Measurements from ENCODE around the gene KCNQ2.

The KCNQ2 gene

DNA sequence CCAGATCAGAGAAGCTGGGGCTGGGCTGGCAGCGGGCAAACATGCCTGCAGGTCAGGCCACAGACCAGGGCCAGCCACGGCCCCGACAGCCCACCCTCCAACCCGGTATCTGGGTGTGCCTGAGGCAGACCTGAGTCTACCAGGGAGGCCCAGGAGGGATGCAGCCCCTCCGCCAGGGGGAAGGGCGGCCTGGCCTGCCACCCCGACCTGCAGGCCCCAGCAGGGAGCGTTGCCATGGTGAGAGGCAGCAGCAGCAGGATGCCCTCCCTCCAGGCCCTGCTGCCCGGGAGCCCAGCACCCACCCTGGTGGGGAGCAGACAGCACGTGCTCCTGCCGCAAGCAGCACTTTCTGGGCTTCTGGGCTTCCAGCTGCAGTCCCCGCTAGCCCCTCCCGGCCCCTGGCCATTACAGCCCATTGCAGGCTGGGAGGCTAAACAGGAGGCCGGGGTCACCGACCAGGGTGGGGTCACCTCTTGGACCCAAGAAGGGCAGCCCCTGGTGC is 30.3 kb upstream of the KCNQ2 start:
- Histone ChIP-seq H3K27ac (no peak overlapping the region), H3K4me3 (no peak overlapping the region)

DNA sequence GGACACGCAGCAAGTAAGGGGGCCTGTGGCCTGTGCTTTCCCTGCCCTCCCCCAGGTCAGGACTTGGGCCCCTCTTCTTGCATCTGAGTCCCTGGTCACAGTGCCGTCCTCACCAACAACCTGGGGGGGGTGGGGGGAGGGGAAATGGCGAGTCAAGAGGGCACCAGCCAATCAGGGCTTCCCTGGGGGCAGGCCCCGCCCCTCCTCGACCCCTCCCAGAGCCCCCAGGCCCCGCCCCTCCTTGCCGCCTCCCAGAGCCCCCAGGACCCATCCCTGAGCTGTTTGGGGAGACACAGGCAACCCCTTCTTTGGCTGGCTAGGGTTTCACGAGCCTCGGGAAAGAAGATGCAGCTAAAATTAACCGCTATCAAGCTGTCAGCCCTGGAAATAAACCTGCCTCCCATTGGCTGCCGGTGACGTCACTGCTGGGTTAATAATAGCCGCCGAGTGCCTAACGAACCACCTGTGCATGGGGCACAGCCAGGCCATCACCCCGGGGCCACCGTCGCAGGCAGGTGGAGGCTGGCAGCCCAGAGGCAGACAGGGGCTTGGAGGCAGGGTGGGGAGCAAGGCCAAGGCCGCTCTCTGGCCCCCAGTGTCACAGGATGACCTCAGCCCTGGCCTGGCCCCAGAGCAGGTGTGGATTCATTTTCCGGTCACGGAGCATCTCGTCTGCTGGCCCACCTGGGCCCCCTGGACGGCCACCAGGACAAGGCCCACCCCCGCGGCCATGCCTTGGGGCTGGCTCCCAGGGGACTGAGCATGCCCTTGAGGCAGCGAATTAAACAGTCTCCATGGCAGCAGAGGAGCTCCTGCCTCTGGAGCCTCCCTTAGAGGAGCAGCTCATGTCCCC is 29.6 kb upstream of the KCNQ2 start:
- Histone ChIP-seq H3K27ac (no peak overlapping the region), H3K4me3 (no peak overlapping the region)

DNA sequence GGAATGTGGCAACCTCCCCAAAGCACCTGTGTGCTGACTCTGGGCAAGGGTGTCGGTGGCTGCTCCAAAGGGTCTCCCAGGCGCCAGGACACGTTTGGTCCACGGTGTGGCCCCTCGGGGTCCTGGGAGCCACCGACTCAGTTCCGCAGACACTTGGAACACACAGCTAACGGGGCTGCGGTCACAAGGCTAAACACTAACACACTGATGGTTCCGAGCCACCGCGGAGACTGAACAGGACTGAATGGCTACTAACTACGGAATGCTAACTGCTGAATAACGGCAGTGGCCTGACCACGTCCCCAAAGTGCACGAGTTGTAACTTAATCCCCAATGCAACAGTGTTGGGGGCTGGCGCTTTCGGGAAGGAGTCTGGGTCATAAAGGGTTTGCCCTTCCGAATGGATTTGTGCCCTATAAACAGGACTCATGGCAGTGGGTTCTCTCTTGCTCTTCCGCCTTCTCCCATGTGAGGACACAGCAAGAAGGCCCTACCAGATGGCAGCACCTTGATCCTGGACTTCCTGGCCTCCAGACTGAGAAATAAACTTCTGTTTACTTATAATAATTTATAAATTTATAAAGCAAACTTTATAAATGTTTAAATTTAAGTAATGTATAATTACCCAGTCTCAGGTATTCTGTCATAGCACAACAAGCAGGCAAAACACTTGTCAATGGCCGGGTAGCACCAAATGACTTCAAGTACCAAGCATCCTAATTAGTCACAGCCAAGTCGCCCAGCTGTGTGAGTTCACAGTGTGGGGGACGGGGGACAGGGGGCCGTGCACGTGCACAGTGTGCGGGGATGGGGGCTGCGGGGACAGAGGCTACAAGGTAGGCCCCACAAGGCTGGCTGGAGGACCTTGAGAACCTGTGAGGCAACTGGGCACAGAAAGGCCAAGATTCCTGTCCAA is 28.7 kb upstream of the KCNQ2 start:
- no peak overlapping the region for H3K27ac ChIP-seq
- H3K4me3 ChIP-seq = no peak overlapping the region

DNA sequence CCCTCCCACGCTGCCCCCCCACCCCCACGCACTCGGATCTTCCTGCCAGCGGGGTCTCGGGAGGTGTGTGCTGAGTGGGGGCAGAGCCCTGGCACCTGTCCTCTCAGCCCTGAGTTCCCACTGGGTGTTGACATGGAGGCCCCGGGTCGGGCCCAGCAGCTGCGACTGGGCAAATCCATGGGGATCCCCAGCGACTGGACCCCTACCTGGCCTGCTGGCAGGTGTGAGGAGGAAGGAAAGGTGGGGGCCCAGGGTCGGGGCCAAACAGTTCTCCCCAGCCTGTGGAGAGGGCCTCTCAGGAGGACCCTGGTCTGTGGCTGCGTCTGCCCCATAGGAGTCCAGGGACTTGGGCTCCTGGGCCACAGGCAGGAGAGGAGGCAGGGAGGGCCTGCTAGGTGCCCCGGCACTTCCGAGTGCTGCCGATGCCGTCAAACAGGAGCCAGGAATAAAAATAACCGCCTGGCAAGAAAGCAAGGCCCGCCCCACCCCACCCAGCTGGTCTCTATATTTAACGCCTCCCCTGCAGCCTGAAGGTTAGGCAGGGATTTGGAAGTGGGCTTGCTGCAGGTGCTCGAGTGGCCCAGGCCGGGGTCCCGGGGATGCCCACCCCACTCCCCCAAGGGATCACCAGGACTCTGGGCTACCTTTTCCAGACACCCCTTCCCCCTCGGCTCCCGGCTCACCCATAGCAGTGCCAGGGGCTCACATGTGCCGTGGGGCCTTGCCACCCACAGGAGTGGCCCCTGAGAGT is 27.9 kb upstream of the KCNQ2 start:
- no peak overlapping the region for H3K4me3 ChIP-seq
- H3K27ac ChIP-seq = no peak overlapping the region

DNA sequence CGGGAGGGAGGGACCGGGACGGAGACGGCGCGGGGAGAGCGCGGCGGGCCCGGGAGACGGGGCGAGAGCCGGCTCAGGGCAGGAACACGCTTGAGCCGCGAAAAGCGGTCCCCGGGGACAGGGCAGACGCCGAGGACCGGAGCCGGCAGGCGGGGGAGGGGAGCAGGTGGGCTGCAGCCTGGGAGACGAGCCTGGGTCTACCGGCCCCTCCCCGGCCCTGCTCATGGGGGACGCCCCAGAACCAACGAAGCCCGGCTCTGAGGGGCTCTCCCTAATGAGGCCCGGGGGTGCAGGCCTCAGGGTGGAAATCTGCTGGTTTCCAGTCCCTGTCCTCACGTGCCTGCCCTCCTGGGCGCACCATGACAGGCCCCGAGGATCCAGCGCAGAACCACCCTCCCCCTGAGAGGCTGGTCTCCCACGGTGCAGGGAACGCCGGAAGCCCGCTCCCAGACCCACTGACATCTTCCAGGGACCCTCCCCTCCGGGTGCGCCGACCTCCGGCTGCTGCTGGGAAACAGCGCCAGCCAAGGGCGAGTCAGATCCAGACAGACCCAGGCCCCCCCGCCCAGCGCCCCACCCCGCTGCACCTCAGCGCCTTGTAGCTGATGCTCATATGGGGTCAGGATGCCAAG is 27.0 kb upstream of the KCNQ2 start:
- H3K27ac ChIP-seq = no peak overlapping the region
- H3K4me3 ChIP-seq = peak overlapping the region in 6 of 7 experiments; percentile 14 to 38 (median 22)

DNA sequence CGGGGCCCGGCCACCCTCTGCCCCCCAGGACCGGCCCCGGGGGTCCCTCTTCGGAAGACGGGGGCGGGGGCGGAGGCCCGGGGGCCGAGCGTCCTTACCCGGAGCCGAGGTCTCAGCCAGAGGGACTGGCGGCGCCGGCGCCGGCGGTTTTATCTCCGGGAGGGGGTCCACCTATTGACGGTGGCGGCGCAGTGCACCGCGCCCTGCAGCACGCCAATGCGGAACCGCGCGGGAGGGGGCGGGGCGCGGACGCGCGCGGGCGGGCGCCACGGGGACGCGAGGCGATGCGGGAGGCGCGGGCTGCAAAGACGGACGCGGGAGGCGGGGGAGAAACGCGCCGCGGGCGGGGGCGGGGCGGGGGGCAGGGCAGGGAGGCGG is 26.5 kb upstream of the KCNQ2 start, which contains the start of gene EEF1A2:
Gene EEF1A2, minus strand, starts transcription at position 124 of the 378 bp plus-strand sequence. CDS start 1,320 bp downstream, outside the sequence.
- Histone ChIP-seq H3K4me3 (peak within 1 kb of the TSS in 6 of 7 experiments; percentile 14 to 38 (median 22)), H3K27ac (no peak within 1 kb of the TSS)

DNA sequence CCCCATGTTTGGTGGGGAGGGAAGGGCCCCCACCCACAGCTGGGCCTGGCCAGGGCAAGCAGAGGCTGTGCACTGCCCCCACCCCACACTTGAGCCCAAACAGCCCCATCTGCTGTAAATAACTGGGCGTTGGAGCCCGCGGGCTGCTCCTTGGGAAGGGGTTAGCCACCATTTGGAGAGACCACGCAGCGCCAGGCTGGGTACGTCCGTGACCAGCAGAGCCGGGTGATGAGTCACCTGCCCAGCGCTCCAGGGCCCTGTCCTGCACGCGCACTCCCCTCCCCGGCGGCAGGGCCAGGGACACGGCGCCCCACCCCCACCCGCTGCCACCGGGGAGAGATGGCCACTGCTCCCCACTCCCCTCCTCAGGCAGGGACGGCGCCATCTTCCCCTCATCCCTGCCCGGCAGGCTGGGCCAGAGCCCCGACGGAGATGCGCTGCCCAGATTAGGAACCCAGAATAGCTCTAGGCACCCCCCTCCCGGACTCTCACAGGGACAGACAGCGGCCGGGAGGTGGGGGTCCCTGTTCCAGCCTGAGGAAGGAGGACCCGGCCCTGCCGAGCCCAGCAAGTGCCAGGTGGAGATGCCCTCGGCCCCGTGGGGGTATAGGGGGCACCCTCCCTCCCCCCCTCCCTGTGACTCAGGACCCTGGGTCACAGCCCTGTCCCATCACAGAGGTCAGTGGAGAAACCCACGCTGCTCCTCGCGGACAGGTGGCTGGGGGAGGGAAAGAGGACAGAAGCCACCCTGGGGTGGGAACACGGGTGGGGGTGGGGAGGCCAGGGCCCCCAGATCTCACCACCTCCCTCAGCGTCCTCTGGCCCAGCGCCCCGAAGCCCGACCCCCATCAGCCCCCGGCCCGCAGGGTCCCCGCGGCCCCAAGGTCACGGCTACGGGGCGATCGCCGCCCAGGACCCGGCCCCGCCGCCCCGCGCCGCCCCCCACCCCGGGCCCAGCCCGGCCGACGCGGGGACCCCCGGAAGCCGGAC is 25.8 kb upstream of the KCNQ2 start:
- peak overlapping the region in 3 of 7 experiments; percentile 20 to 38 (median 33) for H3K4me3 ChIP-seq
- H3K27ac ChIP-seq = no peak overlapping the region

DNA sequence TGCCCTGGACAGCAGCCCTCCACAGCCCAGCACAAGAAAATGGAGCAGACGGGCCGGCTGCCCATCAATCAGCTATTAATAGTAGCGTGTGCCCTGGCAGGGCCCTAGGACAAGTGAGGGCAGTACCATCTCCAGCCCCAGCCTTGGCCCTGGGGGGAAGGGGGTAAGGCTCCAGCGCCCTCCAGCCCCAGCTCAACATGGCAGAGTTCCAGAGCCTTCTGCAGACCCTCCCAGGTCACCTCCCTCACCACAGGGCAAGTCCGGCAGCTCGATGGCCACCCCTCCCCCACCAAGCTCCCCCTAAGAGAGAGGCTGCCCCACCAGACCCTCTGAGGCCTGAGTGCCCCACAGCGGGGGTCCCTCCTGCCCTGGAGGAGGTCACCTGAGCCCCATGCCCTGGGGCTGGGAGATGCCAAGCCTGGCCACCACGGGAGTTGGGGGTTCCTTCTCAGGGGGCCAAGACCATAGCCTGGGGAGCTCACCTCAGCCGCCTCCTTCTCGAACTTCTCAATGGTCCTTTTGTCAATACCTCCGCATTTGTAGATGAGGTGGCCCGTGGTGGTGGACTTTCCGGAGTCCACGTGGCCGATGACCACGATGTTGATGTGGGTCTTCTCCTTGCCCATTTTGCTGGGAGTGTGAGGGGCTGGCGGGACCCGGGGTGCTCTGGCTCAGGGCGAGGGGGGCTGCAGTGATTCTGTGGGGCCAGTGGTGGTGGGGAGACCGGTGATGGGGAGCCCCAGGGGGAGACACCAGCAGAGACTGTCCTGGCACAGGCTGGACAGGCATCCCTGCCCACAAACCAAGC is 24.9 kb upstream of the KCNQ2 start:
- no peak overlapping the region for H3K27ac ChIP-seq
- no peak overlapping the region for H3K4me3 ChIP-seq

DNA sequence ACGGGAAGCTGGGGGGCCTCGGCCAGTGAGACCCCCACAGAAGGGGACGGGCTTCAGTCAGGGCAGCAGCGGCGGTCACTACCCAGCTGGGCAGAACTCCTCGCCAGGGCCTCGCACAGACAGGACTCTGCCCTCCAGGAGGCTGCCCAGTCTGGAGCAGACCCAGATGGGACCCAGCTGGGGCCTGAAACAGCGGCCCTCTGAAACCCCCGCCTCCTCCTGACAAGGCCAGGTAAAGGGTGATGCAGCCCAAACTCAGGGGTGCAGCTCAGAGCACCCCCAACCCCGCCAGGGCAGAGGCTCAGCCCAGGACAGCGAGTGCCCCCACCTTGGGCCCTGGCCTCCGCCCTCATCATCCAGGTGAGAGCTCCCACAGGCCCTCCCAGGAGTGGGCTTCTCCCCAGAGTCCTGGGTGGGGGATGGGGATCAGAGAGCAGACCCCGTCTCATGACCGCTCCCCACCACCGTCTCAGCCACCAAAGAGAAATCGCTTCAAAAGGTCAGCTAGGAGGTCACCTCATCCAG is 24.2 kb upstream of the KCNQ2 start:
- H3K27ac ChIP-seq = no peak overlapping the region
- peak overlapping the region in 3 of 7 experiments; percentile 1 to 25 (median 3) for H3K4me3 ChIP-seq

DNA sequence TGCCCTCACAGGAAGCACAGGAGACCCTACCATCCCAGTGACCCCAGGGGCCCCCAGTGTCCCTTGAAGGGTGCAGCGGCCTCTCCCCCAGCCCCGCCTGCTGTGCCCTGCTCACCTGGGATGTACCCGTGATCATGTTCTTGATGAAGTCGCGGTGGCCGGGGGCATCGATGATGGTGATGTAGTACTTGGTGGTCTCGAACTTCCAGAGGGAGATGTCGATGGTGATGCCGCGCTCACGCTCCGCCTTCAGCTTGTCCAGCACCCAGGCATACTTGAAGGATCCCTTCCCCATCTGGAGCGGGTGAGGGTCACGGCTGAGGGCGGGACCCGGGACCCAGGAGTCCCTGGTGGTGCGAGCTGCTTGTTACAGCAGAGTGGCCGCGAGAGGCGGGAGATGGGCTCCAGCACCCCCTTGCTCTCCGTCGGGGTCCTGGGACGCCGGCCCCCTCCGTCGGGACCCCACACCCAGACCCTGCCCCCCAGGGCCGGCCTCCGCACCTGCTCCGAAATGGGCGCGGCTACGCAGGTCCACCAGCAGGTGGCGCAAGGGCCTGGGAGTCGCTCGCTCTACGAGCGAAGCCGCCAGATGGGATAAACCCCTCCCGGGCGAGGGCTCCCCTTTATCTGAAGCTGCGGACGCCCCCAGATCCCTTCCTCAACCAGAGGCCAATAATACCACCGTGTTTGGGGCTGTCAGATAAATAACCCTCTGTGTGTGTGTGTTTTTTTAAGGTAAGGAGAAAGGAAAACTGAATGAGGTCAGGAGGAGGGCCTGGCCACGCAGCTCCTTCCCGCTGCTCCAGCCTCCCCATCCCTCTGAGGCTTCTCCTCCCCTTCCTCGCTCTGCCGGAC is 23.5 kb upstream of the KCNQ2 start:
- Histone ChIP-seq H3K27ac (no peak overlapping the region), H3K4me3 (peak overlapping the region in 3 of 7 experiments; percentile 1 to 25 (median 3))

DNA sequence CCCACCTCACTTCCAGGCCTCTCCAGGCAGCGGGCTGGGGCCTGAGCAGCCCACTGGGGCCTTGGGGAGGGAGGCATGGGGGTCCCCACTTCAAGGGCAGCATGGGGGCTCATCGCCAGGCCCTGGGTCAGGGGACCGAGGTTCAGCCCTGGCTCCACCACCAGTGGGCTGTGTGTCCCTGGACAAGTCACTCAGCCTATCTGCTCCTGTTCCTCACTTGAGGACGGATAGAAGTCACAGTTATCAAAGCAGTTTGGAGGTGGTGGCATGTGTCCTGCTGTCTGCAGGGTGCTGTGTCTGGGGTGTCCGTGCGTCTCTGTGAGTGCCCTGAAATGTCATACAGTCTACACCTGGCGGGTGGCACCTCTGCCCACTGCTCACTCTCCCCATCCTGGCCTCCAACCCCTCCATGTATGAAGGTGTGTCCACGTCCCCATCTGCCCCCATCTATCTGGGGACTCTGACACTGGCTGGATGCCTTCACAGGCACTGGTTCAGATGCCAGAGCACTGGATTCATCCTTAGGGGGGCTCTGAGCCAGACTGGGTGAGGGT is 22.8 kb upstream of the KCNQ2 start:
- H3K27ac ChIP-seq = no peak overlapping the region
- no peak overlapping the region for H3K4me3 ChIP-seq

DNA sequence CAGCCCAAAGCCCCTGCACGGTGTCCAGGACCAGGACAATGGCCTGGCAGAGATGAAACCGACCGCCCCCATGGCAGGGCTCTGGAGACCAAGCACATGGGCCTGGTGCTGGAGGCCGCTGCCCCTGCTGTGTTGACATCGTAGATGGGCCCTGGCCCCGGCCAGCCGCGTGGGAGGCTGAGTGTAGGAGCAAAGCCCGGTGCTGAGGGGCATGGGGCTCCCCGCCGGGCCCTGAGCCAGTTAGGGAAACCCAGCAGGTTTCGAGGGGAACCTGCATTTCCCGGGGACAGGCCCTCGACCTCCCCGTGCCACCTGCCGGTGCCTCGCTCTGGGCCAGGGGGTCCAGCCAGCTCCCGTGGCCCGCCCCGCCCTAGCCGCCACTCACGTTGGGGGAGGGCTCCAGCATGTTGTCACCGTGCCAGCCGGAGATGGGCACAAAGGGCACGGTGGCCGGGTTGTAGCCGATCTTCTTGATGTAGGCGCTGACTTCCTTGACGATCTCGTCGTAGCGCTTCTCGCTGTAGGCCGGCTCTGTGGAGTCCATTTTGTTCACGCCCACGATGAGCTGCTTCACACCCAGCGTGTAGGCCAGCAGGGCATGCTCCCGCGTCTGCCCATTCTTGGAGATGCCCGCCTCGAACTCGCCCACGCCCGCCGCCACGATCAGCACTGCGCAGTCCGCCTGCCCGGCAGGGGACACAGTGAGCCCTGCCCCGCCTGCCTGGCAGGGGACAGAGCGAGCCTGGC is 22.1 kb upstream of the KCNQ2 start:
- Histone ChIP-seq H3K27ac (no peak overlapping the region), H3K4me3 (no peak overlapping the region)

DNA sequence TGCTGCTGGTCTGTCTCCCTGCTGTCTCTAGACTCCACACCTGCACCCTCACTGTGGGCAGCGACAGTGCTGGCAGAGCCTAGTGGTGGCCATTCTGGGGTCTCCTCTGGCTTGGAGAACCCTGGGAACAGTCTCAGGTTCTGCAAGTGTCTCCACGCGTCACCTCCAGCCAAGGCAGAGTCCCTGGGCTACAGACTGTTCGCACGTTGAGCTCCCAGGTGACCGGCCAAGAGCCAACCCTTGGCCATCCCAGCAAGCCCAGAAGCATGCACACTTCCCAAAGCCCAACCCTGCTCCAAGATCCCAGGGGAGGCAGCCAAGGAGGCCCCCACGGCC is 21.6 kb upstream of the KCNQ2 start:
- no peak overlapping the region for H3K4me3 ChIP-seq
- no peak overlapping the region for H3K27ac ChIP-seq

DNA sequence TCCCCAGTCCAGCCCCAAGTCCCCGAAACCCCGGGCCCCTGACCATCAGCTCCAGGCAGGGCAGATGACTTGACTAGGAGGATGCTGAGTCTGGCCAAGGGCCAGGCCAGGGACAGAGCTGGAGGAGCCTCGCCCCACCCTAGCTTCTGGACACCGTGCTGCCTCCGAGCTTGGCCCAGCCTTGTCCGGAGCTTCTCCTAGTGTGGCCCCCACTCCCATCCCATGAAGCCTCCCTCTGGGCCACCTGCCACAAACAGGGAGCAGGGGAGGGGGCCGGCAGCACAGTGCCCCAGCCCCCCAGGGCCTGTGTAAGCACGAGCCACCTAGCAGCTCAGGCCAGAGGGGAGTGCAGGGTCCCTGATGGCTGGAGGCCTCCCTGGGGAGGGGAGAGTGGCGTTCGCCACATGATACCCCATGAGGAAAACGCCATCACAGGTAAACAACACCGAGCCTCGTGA is 21.1 kb upstream of the KCNQ2 start:
- Histone ChIP-seq H3K4me3 (no peak overlapping the region), H3K27ac (no peak overlapping the region)

DNA sequence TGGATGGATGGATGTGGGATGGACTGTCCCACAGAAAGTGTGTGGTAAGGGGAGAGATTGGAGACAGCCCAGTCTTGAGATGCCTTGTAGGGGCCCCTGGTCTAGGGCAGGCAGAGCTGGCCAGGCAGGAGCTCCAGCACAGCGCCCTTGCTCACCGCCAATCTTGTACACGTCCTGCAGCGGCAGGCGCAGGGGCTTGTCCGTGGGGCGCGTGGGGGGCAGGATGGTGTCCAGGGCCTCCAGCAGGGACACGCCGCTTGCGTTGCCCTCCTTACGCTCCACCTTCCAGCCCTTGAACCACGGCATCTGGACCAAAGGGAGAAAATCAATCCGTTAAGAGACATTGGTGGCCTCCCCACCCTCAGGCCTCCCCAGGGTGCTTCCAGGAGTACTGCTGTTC is 20.5 kb upstream of the KCNQ2 start:
- H3K27ac ChIP-seq = no peak overlapping the region
- no peak overlapping the region for H3K4me3 ChIP-seq
